IMR-90 (cell line): ENCODE data around the gene CXCL16. TPM values are rescaled to one million over a fixed set of nuclear protein-coding genes. Genes with fewer than 3 reads are reported as not detected.

ENCODE experiments used
- ATAC-seq: fragments of 200-7000 bp; cut with Tn5 transposase; 2 replicates; pipeline ENCODE4 v1.9.1; 2020; ENCODE audit warnings: low read depth, mild to moderate bottlenecking, moderate library complexity
- BruUV-seq: library from RNA; stranded (reverse); fragments of 400-500 nt; replicated peaks from 2 replicates; lab custom pipeline; 2021; lab: Mats Ljungman, UMichigan
- CTCF ChIA-PET: fragments of 300-600 bp; formaldehyde crosslinking; extraction: SDS; loops from one replicate; lab custom pipeline; 2021; ENCODE audit warnings: antibody characterized with exemption; lab: Yijun Ruan, JAX
- POLR2A ChIA-PET: fragments of 300-600 bp; sonication (Branson Sonifier 250); formaldehyde crosslinking; loops from one replicate; lab custom pipeline; 2022; ENCODE audit warnings: antibody characterized with exemption; ENCODE audit not compliant: unreplicated experiment; lab: Charles Lee
- DNase-seq: peaks from one replicate; pipeline ENCODE4 v3.0.0; 2013
- H2AFZ ChIP-seq: replicated peaks from 2 replicates; pipeline ENCODE3; 2013; ENCODE audit warnings: low read length, mild to moderate bottlenecking; ENCODE audit not compliant: poor library complexity
- H2AK5ac ChIP-seq: 2 replicates; pipeline ENCODE4 v1.6.1; 2013; ENCODE audit warnings: low read depth, low read length, inconsistent platforms
- H2AK9ac ChIP-seq: replicated peaks from 2 replicates; pipeline ENCODE3; 2013; ENCODE audit warnings: mild to moderate bottlenecking, low read depth, low read length, moderate library complexity; ENCODE audit not compliant: poor library complexity
- H2BK120ac ChIP-seq: 2 replicates; pipeline ENCODE4 v1.6.1; 2013; ENCODE audit warnings: low read depth, low read length, inconsistent platforms
- H2BK15ac ChIP-seq: 3 replicates; pipeline ENCODE4 v1.6.1; 2013; ENCODE audit warnings: low read depth, low read length, inconsistent platforms
- H2BK20ac ChIP-seq: 2 replicates; pipeline ENCODE4 v1.6.1; 2013; ENCODE audit warnings: low read depth, mild to moderate bottlenecking, inconsistent platforms, low read length, moderate library complexity
- H2BK5ac ChIP-seq: 2 replicates; pipeline ENCODE4 v1.6.1; 2013; ENCODE audit warnings: mild to moderate bottlenecking, low read depth, low read length, inconsistent platforms; ENCODE audit not compliant: poor library complexity, severe bottlenecking
- H3K14ac ChIP-seq: replicated peaks from 2 replicates; pipeline ENCODE4 v1.6.1; 2013; ENCODE audit warnings: low read depth, low read length, inconsistent platforms
- H3K18ac ChIP-seq: 2 replicates; pipeline ENCODE4 v1.6.1; 2013; ENCODE audit warnings: low read depth, low read length, control low read depth
- H3K23ac ChIP-seq: 2 replicates; pipeline ENCODE4 v1.6.1; 2013; ENCODE audit warnings: low read depth, low read length, inconsistent platforms
- H3K27ac ChIP-seq: 2 replicates; pipeline ENCODE4 v1.5.1; 2013; ENCODE audit warnings: mild to moderate bottlenecking, control low read depth, low read length; ENCODE audit not compliant: insufficient read depth
- H3K27me3 ChIP-seq: 2 replicates; pipeline ENCODE4 v1.6.1; 2013; ENCODE audit warnings: low read length; ENCODE audit not compliant: control insufficient read depth, insufficient read depth
- H3K36me3 ChIP-seq: 2 replicates; pipeline ENCODE4 v1.6.1; 2013; ENCODE audit warnings: low read length, mixed read lengths; ENCODE audit not compliant: control insufficient read depth, insufficient read depth
- H3K4ac ChIP-seq: 2 replicates; pipeline ENCODE4 v1.6.1; 2013; ENCODE audit warnings: low read depth, low read length, inconsistent platforms
- H3K4me1 ChIP-seq: 2 replicates; pipeline ENCODE4 v1.6.1; 2013; ENCODE audit warnings: low read length, mixed read lengths; ENCODE audit not compliant: control insufficient read depth, insufficient read depth
- H3K4me2 ChIP-seq: 2 replicates; pipeline ENCODE4 v1.6.1; 2013; ENCODE audit warnings: low read depth, mild to moderate bottlenecking, control low read depth, low read length, moderate library complexity
- H3K4me3 ChIP-seq: 2 replicates; pipeline ENCODE4 v1.5.1; 2013; ENCODE audit warnings: low read depth, mild to moderate bottlenecking, control low read depth, low read length, moderate library complexity; ENCODE audit not compliant: insufficient read depth
- H3K56ac ChIP-seq: 2 replicates; pipeline ENCODE4 v1.6.1; 2013; ENCODE audit warnings: low read length, inconsistent platforms; ENCODE audit not compliant: insufficient read depth; ENCODE audit errors: extremely low read depth
- H3K79me1 ChIP-seq, 2 experiments: 2 replicates each; pipeline ENCODE4 v1.6.1; 2013; ENCODE audit warnings: low read length in 2 of 2, inconsistent platforms in 1 of 2, low read depth in 1 of 2
- H3K9ac ChIP-seq: 2 replicates; pipeline ENCODE4 v1.6.1; 2013; ENCODE audit warnings: low read depth, low read length, control low read depth
- H3K9me1 ChIP-seq: 2 replicates; pipeline ENCODE4 v1.6.1; 2013; ENCODE audit warnings: low read length, inconsistent platforms; ENCODE audit not compliant: insufficient read depth
- H3K9me3 ChIP-seq: 2 replicates; pipeline ENCODE4 v1.6.1; 2013; ENCODE audit warnings: low read length; ENCODE audit not compliant: control insufficient read depth, insufficient read depth
- H4K20me1 ChIP-seq: 2 replicates; pipeline ENCODE4 v1.6.1; 2013; ENCODE audit warnings: low read length, inconsistent platforms; ENCODE audit not compliant: insufficient read depth
- H4K5ac ChIP-seq: 2 replicates; pipeline ENCODE4 v1.6.1; 2013; ENCODE audit warnings: mild to moderate bottlenecking, low read depth, low read length, control low read depth
- H4K8ac ChIP-seq, 2 experiments: 2 replicates each; pipeline ENCODE4 v1.6.1; 2013; ENCODE audit warnings: low read depth in 2 of 2, low read length in 2 of 2, control low read depth in 1 of 2, inconsistent platforms in 1 of 2
- H4K91ac ChIP-seq: 2 replicates; pipeline ENCODE4 v1.6.1; 2013; ENCODE audit warnings: low read depth, low read length, inconsistent platforms; ENCODE audit not compliant: insufficient read depth
- MAZ ChIP-seq: IDR thresholded peaks from 2 replicates; pipeline ENCODE4 v1.6.1; 2012; ENCODE audit warnings: low read depth, mild to moderate bottlenecking, low read length, improper control_type of control experiment, moderate library complexity, borderline replicate concordance
- WGBS, 2 experiments: methylation state at CpG; one replicate each; pipeline versions ENCODE4 v1.1.5 to v1.1.7; 2013; ENCODE audit warnings: missing lambda C conversion rate in 2 of 2; ENCODE audit not compliant: insufficient read length in 1 of 2; ENCODE audit errors: extremely low coverage in 2 of 2; 5-methylcytosine and 5-hydroxymethylcytosine counted together
- dilution Hi-C: fragments of 300-500 bp; cut with HindIII; formaldehyde crosslinking; loops from one replicate; pipeline ENCODE4 v1.14.3; 2018; ENCODE audit warnings: low sequenced_read_pairs; ENCODE audit not compliant: unreplicated experiment
- in situ Hi-C: fragments of 300-500 bp; cut with MboI; formaldehyde crosslinking; loops from 3 replicates; pipeline ENCODE4 v1.14.3; 2019; ENCODE audit warnings: low sequenced_read_pairs, inconsistent platforms, mixed read lengths
- intact Hi-C: fragments of 100-400 bp; cut with micrococcal nuclease; formaldehyde crosslinking; loops from 2 replicates; pipeline ENCODE4 v1.10.0; 2022
- polyA plus RNA-seq, 3 experiments: library from polyadenylated mRNA; depleted of rRNA; stranded (reverse); fragments of >200 nt; gene quantifications; 2 replicates each; pipeline ENCODE4 v1.2.3, GENCODE V29; 2012; ENCODE audit warnings: low replicate concordance in 1 of 3
- total RNA-seq: library from RNA; depleted of rRNA; stranded (reverse); fragments of >200 nt; gene quantifications from 2 replicates; pipeline ENCODE4 v1.2.3, GENCODE V29; 2012
- TF ChIP-seq, protein P1 (sequence below): fragments of 150-350 bp; IDR thresholded peaks from 2 replicates; pipeline ENCODE4 v1.6.1; 2017; ENCODE audit warnings: mild to moderate bottlenecking, antibody characterized with exemption, low read length, low read depth

Gene CXCL16
- total and polyA plus RNA-seq, 2 of the 4 experiments (the other 2 are of a cell fraction) = 0.36 to 1.6 TPM

DNA sequence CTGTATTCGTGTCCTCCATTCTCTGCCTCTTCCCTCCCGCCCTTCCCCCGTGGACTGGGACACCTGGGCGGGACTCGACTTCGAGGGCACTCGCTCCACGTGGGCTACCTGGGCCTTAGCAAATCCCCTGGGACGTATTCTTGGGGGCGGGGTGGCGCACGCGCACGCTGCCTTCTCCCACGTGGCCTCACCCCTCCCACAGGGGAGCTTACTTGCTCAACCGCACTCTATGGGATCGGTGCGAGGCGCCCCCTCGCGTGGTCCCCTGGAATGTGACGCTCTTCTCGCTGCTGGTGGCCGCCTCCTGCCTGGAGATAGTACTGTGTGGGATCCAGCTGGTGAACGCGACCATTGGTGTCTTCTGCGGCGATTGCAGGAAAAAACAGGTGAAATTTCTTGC, 42.9 kb upstream of the CXCL16 start:
- Histone ChIP-seq H4K91ac (no peak overlapping the region), H3K4ac (no peak overlapping the region), H2BK20ac (no peak overlapping the region), H3K4me2 (no peak overlapping the region), H4K8ac (no peak overlapping the region), H3K4me3 (no peak overlapping the region), H3K79me1 (no peaks in the 10 kb centered on the region), H2BK120ac (no peak overlapping the region), H2BK15ac (no peak overlapping the region), H3K56ac (no peak overlapping the region), H2AK5ac (no peak overlapping the region), H3K9ac (no peak overlapping the region), H2AK9ac (no peak overlapping the region), H4K5ac (no peak overlapping the region), H2AFZ (peak overlapping the region; percentile 70), H3K14ac (no peak overlapping the region), H3K4me1 (peaks cover 7% of the 10 kb centered on the region; the same call in 1 of the 2 replicates), H3K36me3 (no peaks in the 10 kb centered on the region), H4K20me1 (no peaks in the 10 kb centered on the region), H3K23ac (no peak overlapping the region), H3K9me1 (no peaks in the 10 kb centered on the region), H2BK5ac (no peak overlapping the region), H3K9me3 (no peaks in the 10 kb centered on the region), H3K27me3 (peaks cover 56% of the 10 kb centered on the region), H3K18ac (no peak overlapping the region), H3K27ac (no peak overlapping the region)
- ChIA-PET POLR2A (no interaction called here), CTCF (no interaction called here)
- intact Hi-C loops (no loop called here), in situ Hi-C loops (no loop called here), dilution Hi-C loops (no loop called here)
- TF ChIP-seq MAZ = no peak
- TF ChIP-seq, protein P1, sequence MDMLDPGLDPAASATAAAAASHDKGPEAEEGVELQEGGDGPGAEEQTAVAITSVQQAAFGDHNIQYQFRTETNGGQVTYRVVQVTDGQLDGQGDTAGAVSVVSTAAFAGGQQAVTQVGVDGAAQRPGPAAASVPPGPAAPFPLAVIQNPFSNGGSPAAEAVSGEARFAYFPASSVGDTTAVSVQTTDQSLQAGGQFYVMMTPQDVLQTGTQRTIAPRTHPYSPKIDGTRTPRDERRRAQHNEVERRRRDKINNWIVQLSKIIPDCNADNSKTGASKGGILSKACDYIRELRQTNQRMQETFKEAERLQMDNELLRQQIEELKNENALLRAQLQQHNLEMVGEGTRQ = peak; percentile 25; the same call in 1 of the 2 replicates
- ATAC-seq (no peak), DNase-seq (no peak)
- BruUV-seq = no TSS peak
- WGBS, 2 experiments = 60% methylated on average over 1 of the region's 28 CpGs; no CpG with 5 or more reads in 1 of the 2 experiments
